Glutamatergic neuron (in vitro differentiated cells): ENCODE measurements around the gene GPR45. TPM values are rescaled to one million over a fixed set of nuclear protein-coding genes. Genes with fewer than 3 reads are reported as not detected.

Source experiments
- DNase-seq: peaks from one replicate; pipeline ENCODE4 v3.0.0; 2022
- H3K27ac Mint-ChIP-seq: one replicate; pipeline ENCODE4 v1.8.0; 2020; ENCODE audit warnings: mild to moderate bottlenecking, mixed read lengths, inconsistent platforms; ENCODE audit not compliant: unreplicated experiment
- H3K27me3 Mint-ChIP-seq: one replicate; pipeline ENCODE4 v1.8.0; 2020; ENCODE audit warnings: mild to moderate bottlenecking, moderate library complexity, mixed read lengths, inconsistent platforms; ENCODE audit not compliant: unreplicated experiment
- H3K36me3 Mint-ChIP-seq: one replicate; pipeline ENCODE4 v1.8.0; 2020; ENCODE audit warnings: mild to moderate bottlenecking, mixed read lengths, inconsistent platforms; ENCODE audit not compliant: unreplicated experiment
- H3K4me1 Mint-ChIP-seq: one replicate; pipeline ENCODE4 v1.8.0; 2020; ENCODE audit warnings: mild to moderate bottlenecking, low read depth, mixed read lengths, inconsistent platforms; ENCODE audit not compliant: unreplicated experiment
- H3K4me3 Mint-ChIP-seq: one replicate; pipeline ENCODE4 v1.8.0; 2020; ENCODE audit warnings: mild to moderate bottlenecking, mixed read lengths, inconsistent platforms; ENCODE audit not compliant: unreplicated experiment
- H3K9me3 Mint-ChIP-seq: one replicate; pipeline ENCODE4 v1.8.0; 2020; ENCODE audit warnings: mild to moderate bottlenecking, moderate library complexity, mixed read lengths, inconsistent platforms; ENCODE audit not compliant: unreplicated experiment
- CTCF ChIP-seq: fragments of 200-600 bp; sonication (generic); IDR thresholded peaks from one replicate; pipeline ENCODE4 v1.5.0; 2021; ENCODE audit not compliant: partially characterized antibody, unreplicated experiment
- total RNA-seq: library from RNA; stranded (reverse); fragmentation: NEBNext Ultra II Directional; extraction: Animal tissue kit (Norgen Biotek cat#: 25700); gene quantifications from one replicate; pipeline ENCODE4 v1.2.1, GENCODE V29; 2021; ENCODE audit not compliant: unreplicated experiment

GPR45 gene
- total RNA-seq, 1 donor from 2014 or later = 0.44 TPM

- H3K36me3 Mint-ChIP-seq = no peaks in the 10 kb centered on the region
- no peak overlapping the region for H3K27ac Mint-ChIP-seq
- TF ChIP-seq CTCF = no peak
- H3K4me3 Mint-ChIP-seq = no peak overlapping the region
- H3K4me1 Mint-ChIP-seq = no peaks in the 10 kb centered on the region
- peaks cover 2% of the 10 kb centered on the region for H3K9me3 Mint-ChIP-seq
- no peak for DNase-seq
- H3K27me3 Mint-ChIP-seq = peaks cover 5% of the 10 kb centered on the region
These were observed 4.3 kb upstream of the GPR45 start for GRCh38 chr2:105237045-105237765.

GRCh38 chr2:105238664-105239240, 2.8 kb upstream of the GPR45 start:
- DNase-seq = no peak
- no peak overlapping the region for H3K27ac Mint-ChIP-seq
- no peak for TF ChIP-seq CTCF
- H3K4me3 Mint-ChIP-seq = no peak overlapping the region
- H3K4me1 Mint-ChIP-seq = no peaks in the 10 kb centered on the region
- H3K27me3 Mint-ChIP-seq = peaks cover 6% of the 10 kb centered on the region
- peaks cover 4% of the 10 kb centered on the region for H3K9me3 Mint-ChIP-seq
- peaks cover 4% of the 10 kb centered on the region for H3K36me3 Mint-ChIP-seq

GRCh38 chr2:105239924-105240323, 1.6 kb upstream of the GPR45 start:
- Mint-ChIP-seq H3K27ac (no peak overlapping the region), H3K9me3 (peaks cover 4% of the 10 kb centered on the region), H3K27me3 (peaks cover 6% of the 10 kb centered on the region), H3K4me1 (no peaks in the 10 kb centered on the region), H3K4me3 (no peak overlapping the region), H3K36me3 (peaks cover 4% of the 10 kb centered on the region)
- TF ChIP-seq CTCF = no peak
- DNase-seq = no peak

- peaks cover 4% of the 10 kb centered on the region for H3K9me3 Mint-ChIP-seq
- no peak overlapping the region for H3K27ac Mint-ChIP-seq
- peaks cover 8% of the 10 kb centered on the region for H3K27me3 Mint-ChIP-seq
- H3K36me3 Mint-ChIP-seq = peaks cover 4% of the 10 kb centered on the region
- H3K4me3 Mint-ChIP-seq = no peak overlapping the region
- TF ChIP-seq CTCF = no peak
- H3K4me1 Mint-ChIP-seq = no peaks in the 10 kb centered on the region
- DNase-seq = no peak
These were observed 897 bp downstream of the GPR45 start for GRCh38 chr2:105242286-105242993.

GRCh38 chr2:105243961-105244360, 2.4 kb downstream of the GPR45 start:
- H3K27me3 Mint-ChIP-seq = peaks cover 6% of the 10 kb centered on the region
- DNase-seq = peak; percentile 67
- peaks cover 4% of the 10 kb centered on the region for H3K36me3 Mint-ChIP-seq
- H3K4me3 Mint-ChIP-seq = no peak overlapping the region
- peaks cover 7% of the 10 kb centered on the region for H3K9me3 Mint-ChIP-seq
- TF ChIP-seq CTCF = peak; percentile 69
- H3K27ac Mint-ChIP-seq = no peak overlapping the region
- H3K4me1 Mint-ChIP-seq = peaks cover 1% of the 10 kb centered on the region
